Bronchial epithelial cell (primary cell): ENCODE results near the gene TCF3. TPM values are rescaled to one million over a fixed set of nuclear protein-coding genes. Genes with fewer than 3 reads are reported as not detected.

Source experiments
- DNase-seq: peaks from one replicate; pipeline ENCODE4 v3.0.0-alpha.2; 2010; ENCODE audit warnings: low read depth
- FAIRE-seq: peaks from 2 replicates; lab custom pipeline; 2011; peaks lifted over from hg19 to GRCh38; lab: Jason Lieb, UNC
- H3K27me3 ChIP-seq: 2 replicates; pipeline ENCODE4 v1.5.1; 2011; ENCODE audit warnings: low read length; ENCODE audit not compliant: control insufficient read depth, insufficient read depth
- H3K36me3 ChIP-seq: 2 replicates; pipeline ENCODE4 v1.5.1; 2011; ENCODE audit warnings: low read length; ENCODE audit not compliant: control insufficient read depth, insufficient read depth
- H3K4me3 ChIP-seq: 2 replicates; pipeline ENCODE4 v1.5.1; 2011; ENCODE audit warnings: mild to moderate bottlenecking, low read depth, low read length, control low read depth
- CTCF ChIP-seq: IDR thresholded peaks from 2 replicates; pipeline ENCODE4 v1.5.1; 2011; ENCODE audit warnings: mild to moderate bottlenecking, moderate library complexity, low read length, control low read depth, inconsistent platforms; ENCODE audit not compliant: insufficient read depth, severe bottlenecking
- total RNA-seq: library from RNA; depleted of rRNA; stranded (reverse); fragments of >200 nt; gene quantifications from 2 replicates; pipeline ENCODE4 v1.2.1, GENCODE V29; 2014

The TCF3 gene
- total RNA-seq, 1 donor from 2014 or later = 68.2 TPM

DNA sequence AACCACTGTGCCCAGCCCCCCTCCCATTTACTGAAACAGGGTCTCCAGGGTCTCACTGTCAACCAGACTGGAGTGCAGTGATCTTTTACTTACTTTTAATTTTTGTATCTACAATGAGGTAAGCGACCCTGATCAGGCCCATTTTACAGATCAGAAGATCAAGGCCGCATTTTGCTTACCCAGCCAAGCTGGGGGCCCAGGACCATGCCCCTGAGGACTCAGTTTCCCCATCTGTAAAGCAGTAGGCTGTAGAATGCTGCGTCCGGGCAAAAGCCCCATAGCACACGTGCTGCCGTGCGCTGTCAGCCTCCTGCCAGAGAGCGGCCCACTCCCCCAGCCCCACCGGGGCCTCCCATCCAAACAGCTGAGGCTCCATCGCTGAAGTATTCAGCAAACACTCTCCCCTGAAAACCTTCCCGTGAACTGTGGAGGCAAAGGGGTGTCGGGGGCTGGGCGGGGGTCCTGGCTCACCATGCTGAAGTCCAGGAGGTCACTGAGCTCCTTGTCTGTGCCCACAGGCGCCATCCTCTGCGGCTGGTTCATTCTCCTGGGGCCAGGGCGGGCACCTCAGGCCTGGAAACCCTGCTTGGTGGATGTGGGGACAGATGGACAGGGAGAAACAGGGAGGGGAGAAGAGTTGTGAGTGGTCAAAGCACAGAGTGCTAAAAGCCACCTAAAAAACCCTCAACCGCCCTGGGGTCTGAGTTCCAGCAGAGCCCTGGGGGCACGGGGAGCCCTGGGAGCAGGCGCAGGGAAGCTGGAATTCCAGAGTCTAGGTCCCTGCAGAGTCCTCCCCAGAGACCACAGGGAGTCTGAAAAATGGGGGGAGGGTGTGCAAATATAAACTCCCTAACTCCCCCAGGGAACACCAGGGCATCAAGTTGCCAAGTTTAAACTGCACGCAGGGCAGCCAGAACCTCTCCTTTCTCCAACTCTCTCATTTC is 2.4 kb downstream of the TCF3 start:
- FAIRE-seq (no peak), DNase-seq (no peak)
- Histone ChIP-seq H3K27me3 (no peaks in the 10 kb centered on the region), H3K36me3 (peaks cover 28% of the 10 kb centered on the region), H3K4me3 (no peak overlapping the region)
- TF ChIP-seq CTCF = no peak

GRCh38 chr19:1648920-1649541 is 3.4 kb downstream of the TCF3 start:
- FAIRE-seq = no peak
- no peak for DNase-seq
- no peak overlapping the region for H3K4me3 ChIP-seq
- TF ChIP-seq CTCF = no peak
- no peaks in the 10 kb centered on the region for H3K27me3 ChIP-seq
- H3K36me3 ChIP-seq = peaks cover 31% of the 10 kb centered on the region

DNA sequence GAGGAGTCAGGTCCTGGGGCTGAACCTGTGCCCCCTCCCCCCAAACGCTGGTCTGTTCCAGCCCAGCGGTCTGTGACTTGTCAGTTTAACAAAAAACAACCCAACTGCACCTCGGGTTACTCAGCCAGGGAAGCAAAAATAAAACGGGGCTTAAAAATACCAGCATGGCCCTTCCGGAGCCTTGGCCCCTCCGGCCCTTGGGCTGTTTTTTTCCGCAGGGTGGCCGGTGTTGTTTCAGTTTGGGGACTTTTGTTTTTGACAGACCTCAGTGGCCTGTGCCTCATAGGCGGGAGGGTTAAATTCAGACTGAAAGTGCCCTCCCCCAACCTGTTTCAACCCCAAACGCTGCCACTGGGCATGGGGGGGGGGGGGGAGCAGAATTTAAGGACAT is 4.0 kb downstream of the TCF3 start:
- no peak for TF ChIP-seq CTCF
- no peak for FAIRE-seq
- Histone ChIP-seq H3K4me3 (no peak overlapping the region), H3K27me3 (no peaks in the 10 kb centered on the region), H3K36me3 (peaks cover 32% of the 10 kb centered on the region)
- DNase-seq = no peak

DNA sequence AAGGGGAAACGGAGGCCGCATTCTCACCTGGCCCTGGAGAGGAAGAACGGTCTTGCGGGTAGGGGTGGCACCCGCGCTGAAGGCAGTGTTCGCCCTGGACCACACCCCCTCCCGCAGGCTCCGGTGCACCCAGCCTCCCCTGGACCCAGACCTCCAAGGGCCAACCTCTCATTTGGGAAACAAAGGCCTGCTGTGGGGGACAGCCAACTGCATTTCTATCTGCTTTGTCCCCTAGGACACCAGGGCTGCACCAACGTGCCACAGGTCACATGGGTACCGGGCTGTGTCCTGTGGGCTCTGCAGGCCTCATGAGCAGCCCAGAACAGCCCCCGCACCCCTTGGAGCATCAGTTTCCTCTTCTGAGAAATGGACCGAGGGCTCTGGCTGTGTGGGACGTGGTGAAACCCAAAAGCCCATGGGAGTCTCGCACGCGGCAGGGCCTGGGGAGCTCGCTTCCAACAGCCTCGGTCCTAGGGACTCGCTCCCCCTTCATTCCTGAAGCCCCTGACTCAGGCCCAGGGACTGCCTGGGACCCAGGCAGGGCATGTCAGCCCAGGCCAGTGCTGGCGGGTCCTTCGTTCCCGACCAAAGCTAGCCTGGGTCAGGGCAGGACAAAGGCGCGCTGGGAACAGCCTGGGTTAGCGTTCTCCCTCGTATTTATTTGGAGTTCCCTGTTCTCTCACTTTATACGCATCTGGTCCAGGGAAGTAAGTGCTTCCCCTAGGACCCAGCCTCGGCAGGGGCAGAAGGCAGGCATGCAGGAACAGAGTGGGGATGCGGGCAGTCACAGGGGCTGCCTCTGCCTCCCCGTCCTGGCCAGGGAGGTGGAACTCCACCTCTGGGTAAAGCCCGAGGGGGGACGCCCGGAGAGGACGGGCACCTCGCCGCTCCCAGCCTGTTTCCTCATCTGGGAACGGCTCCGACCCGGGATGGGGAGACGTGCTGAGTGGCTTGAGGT is 4.6 kb downstream of the TCF3 start:
- no peak for DNase-seq
- no peak for TF ChIP-seq CTCF
- Histone ChIP-seq H3K27me3 (no peaks in the 10 kb centered on the region), H3K4me3 (no peak overlapping the region), H3K36me3 (peaks cover 32% of the 10 kb centered on the region)
- no peak for FAIRE-seq

DNA sequence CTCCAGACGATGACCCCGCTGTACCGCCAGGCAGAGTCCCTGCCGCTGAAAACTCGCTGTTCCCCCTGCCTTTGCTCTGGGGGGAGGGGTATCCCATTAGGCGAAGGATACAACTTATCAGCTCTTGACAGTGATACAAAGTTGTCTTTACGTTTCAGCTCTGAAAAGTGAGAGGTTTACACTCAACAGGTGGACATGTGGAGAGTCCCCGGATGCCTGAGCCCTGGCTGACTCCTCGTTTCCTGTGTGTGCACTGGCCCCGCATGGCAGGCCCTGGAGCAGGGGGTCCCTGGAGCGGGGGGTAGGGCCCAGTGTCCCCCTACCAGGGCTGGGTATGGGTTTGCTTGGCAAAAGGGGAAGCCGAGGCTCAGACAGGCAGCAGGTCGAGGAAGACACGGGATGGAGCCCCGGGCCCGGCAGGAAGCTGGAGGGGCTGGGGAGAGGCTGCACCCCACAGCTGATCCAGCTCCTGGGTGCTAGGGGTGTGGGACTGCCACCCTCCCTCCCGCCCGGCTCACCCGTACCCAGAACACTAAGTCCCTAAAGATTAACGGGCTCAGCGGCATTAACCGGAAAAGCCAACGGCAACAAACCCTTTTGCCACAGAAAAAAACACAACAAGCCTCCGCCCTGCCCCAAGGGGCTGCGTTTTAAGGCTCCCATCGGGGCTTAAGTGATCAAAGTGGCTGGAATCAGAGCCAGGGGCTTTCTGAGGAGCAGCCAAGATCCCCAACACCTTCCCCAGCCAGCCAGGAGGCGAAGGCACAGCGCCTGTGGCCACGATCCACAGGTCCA is 5.6 kb downstream of the TCF3 start:
- DNase-seq (no peak), FAIRE-seq (no peak)
- TF ChIP-seq CTCF = no peak
- Histone ChIP-seq H3K36me3 (peaks cover 37% of the 10 kb centered on the region), H3K4me3 (no peak overlapping the region), H3K27me3 (no peaks in the 10 kb centered on the region)
